WTC11 (cell line): Measurements from ENCODE around the gene ADAMTS9. TPM values are rescaled to one million over a fixed set of nuclear protein-coding genes. Genes with fewer than 3 reads are reported as not detected.

Source experiments
- ATAC-seq: fragments of 200-7000 bp; cut with Tn5 transposase; 2 replicates; pipeline ENCODE4 v1.10.0; 2021; ENCODE audit warnings: mild to moderate bottlenecking, moderate library complexity
- CTCF ChIA-PET: fragments of 300-600 bp; sonication (Branson Sonifier 250); formaldehyde crosslinking; loops from one replicate; lab custom pipeline; 2021; ENCODE audit warnings: antibody characterized with exemption; lab: Charles Lee
- POLR2A ChIA-PET: fragments of 350-600 bp; sonication (Branson Sonifier 250); formaldehyde crosslinking; loops from one replicate; lab custom pipeline; 2021; ENCODE audit warnings: antibody characterized with exemption; lab: Charles Lee
- DNase-seq: peaks from one replicate; pipeline ENCODE4 v3.0.0; 2021; ENCODE audit warnings: low spot score
- H3K27ac Mint-ChIP-seq: 2 replicates; pipeline ENCODE4 v1.8.0; 2021; ENCODE audit warnings: mixed read lengths
- H3K27me3 Mint-ChIP-seq: 2 replicates; pipeline ENCODE4 v1.8.0; 2021; ENCODE audit warnings: low read depth, mild to moderate bottlenecking, moderate library complexity, mixed read lengths
- H3K36me3 Mint-ChIP-seq: 2 replicates; pipeline ENCODE4 v1.8.0; 2021; ENCODE audit warnings: mixed read lengths
- H3K4me1 Mint-ChIP-seq: 2 replicates; pipeline ENCODE4 v1.8.0; 2022; ENCODE audit warnings: mixed read lengths
- H3K4me3 Mint-ChIP-seq: 2 replicates; pipeline ENCODE4 v1.8.0; 2021; ENCODE audit warnings: mild to moderate bottlenecking, moderate library complexity, mixed read lengths
- H3K9me3 Mint-ChIP-seq: 2 replicates; pipeline ENCODE4 v1.8.0; 2021; ENCODE audit warnings: mixed read lengths
- CBFB ChIP-seq: sonication (generic); formaldehyde crosslinking; IDR thresholded peaks from 2 replicates; pipeline ENCODE4 v1.8.1; 2022; ENCODE audit warnings: mild to moderate bottlenecking, low read depth, missing genetic modification reagents
- EMX1 ChIP-seq: fragments of 250-450 bp; sonication (Bioruptor Pico); IDR thresholded peaks from 2 replicates; pipeline ENCODE4 v1.8.0; 2021; ENCODE audit warnings: mild to moderate bottlenecking
- ESRRA ChIP-seq: sonication (generic); formaldehyde crosslinking; IDR thresholded peaks from 2 replicates; pipeline ENCODE4 v1.8.1; 2022; ENCODE audit warnings: mild to moderate bottlenecking, missing genetic modification reagents, borderline replicate concordance
- GRHL2 ChIP-seq: fragments of 250-450 bp; sonication (Bioruptor Pico); IDR thresholded peaks from 2 replicates; pipeline ENCODE4 v1.8.0; 2022; ENCODE audit warnings: mild to moderate bottlenecking, moderate library complexity; ENCODE audit not compliant: insufficient replicate concordance, severe bottlenecking
- GTF2I ChIP-seq: fragments of 250-450 bp; sonication (Bioruptor Pico); conservative IDR thresholded peaks from 2 replicates; pipeline ENCODE4 v1.4.0; 2021; ENCODE audit warnings: mild to moderate bottlenecking
- MYBL2 ChIP-seq: sonication (generic); formaldehyde crosslinking; IDR thresholded peaks from 2 replicates; pipeline ENCODE4 v1.8.1; 2023; ENCODE audit warnings: mild to moderate bottlenecking, moderate library complexity, missing genetic modification reagents
- RORB ChIP-seq: fragments of 250-450 bp; sonication (Bioruptor Pico); IDR thresholded peaks from 2 replicates; pipeline ENCODE4 v1.9.0; 2021; ENCODE audit warnings: mild to moderate bottlenecking
- SMAD3 ChIP-seq: sonication (generic); formaldehyde crosslinking; IDR thresholded peaks from 2 replicates; pipeline ENCODE4 v1.8.0; 2022; ENCODE audit warnings: missing genetic modification reagents, mild to moderate bottlenecking, borderline replicate concordance
- TEAD4 ChIP-seq: sonication (generic); formaldehyde crosslinking; IDR thresholded peaks from 2 replicates; pipeline ENCODE4 v1.8.0; 2022; ENCODE audit warnings: mild to moderate bottlenecking, missing genetic modification reagents
- TP53 ChIP-seq: sonication (generic); formaldehyde crosslinking; IDR thresholded peaks from 2 replicates; pipeline ENCODE4 v1.8.1; 2023; ENCODE audit warnings: mild to moderate bottlenecking, missing genetic modification reagents
- total RNA-seq: library from RNA; stranded (reverse); gene quantifications from 3 replicates; pipeline ENCODE4 v1.2.3, GENCODE V29; 2021
- TF ChIP-seq, protein P1 (sequence below): sonication (generic); formaldehyde crosslinking; IDR thresholded peaks from 2 replicates; pipeline ENCODE4 v1.8.1; 2022; ENCODE audit warnings: mild to moderate bottlenecking, moderate library complexity, missing genetic modification reagents
- TF ChIP-seq, protein P2 (sequence below): sonication (generic); formaldehyde crosslinking; IDR thresholded peaks from 2 replicates; pipeline ENCODE4 v1.8.1; 2022; ENCODE audit warnings: low read depth, missing genetic modification reagents, borderline replicate concordance
- TF ChIP-seq, protein P3 (sequence below): sonication (generic); formaldehyde crosslinking; IDR thresholded peaks from 2 replicates; pipeline ENCODE4 v1.8.1; 2023; ENCODE audit warnings: mild to moderate bottlenecking, missing genetic modification reagents, moderate library complexity
- TF ChIP-seq, protein P4 (sequence below): sonication (generic); formaldehyde crosslinking; IDR thresholded peaks from 2 replicates; pipeline ENCODE4 v1.8.0; 2023; ENCODE audit warnings: mild to moderate bottlenecking, missing genetic modification reagents
- TF ChIP-seq, protein P5 (sequence below): fragments of 250-450 bp; sonication (Bioruptor Pico); IDR thresholded peaks from 2 replicates; pipeline ENCODE4 v1.8.0; 2021; ENCODE audit warnings: mild to moderate bottlenecking
- TF ChIP-seq, protein P6 (sequence below): sonication (generic); formaldehyde crosslinking; IDR thresholded peaks from 2 replicates; pipeline ENCODE4 v1.8.0; 2023; ENCODE audit warnings: missing genetic modification reagents
- TF ChIP-seq, protein P7 (sequence below): sonication (generic); formaldehyde crosslinking; IDR thresholded peaks from 2 replicates; pipeline ENCODE4 v1.8.0; 2022; ENCODE audit warnings: mild to moderate bottlenecking, missing genetic modification reagents
- TF ChIP-seq, protein P8 (sequence below): fragments of 250-450 bp; sonication (Bioruptor Pico); IDR thresholded peaks from 2 replicates; pipeline ENCODE4 v1.9.0; 2021; ENCODE audit warnings: mild to moderate bottlenecking, borderline replicate concordance

Gene ADAMTS9
- total RNA-seq, 1 experiment from 2014 or later, result 3.1 TPM

DNA sequence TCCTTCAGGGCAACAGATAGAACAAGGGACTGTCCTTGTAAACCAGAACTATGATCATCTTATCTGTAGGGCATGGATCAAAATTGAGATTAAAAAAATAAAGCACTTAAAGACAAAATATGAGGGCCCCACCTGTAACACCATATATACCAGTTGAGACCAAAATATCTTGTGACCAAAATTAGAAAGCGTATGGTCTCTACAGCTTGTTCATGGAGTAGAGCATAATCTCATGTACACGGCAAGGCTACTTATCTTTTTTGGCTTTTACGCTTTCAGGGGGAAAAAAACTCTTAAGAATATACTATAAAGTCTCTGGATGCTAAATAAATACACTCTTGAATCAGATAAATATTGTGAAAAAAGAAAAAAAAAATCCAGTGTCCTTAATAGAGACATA lies 49.3 kb downstream of the ADAMTS9 start:
- ATAC-seq (no peak), DNase-seq (no peak)
- Mint-ChIP-seq H3K4me3 (no peak overlapping the region), H3K4me1 (peaks cover 36% of the 10 kb centered on the region), H3K9me3 (no peaks in the 10 kb centered on the region), H3K27ac (no peak overlapping the region), H3K27me3 (no peaks in the 10 kb centered on the region), H3K36me3 (no peaks in the 10 kb centered on the region)
- POLR2A ChIA-PET, result no interaction called here
- CTCF ChIA-PET, result interaction anchor here (1.1 kb wide), 1 partner anchor 108 kb away, joined by 3 read pairs; no protein-coding TSS in a partner anchor
- TF ChIP-seq CBFB (CRISPR knock-in tag) (no peak), TP53 (CRISPR knock-in tag) (no peak)
- TF ChIP-seq, protein P1, sequence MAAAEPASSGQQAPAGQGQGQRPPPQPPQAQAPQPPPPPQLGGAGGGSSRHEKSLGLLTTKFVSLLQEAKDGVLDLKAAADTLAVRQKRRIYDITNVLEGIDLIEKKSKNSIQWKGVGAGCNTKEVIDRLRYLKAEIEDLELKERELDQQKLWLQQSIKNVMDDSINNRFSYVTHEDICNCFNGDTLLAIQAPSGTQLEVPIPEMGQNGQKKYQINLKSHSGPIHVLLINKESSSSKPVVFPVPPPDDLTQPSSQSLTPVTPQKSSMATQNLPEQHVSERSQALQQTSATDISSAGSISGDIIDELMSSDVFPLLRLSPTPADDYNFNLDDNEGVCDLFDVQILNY (CRISPR knock-in tag), result no peak

DNA sequence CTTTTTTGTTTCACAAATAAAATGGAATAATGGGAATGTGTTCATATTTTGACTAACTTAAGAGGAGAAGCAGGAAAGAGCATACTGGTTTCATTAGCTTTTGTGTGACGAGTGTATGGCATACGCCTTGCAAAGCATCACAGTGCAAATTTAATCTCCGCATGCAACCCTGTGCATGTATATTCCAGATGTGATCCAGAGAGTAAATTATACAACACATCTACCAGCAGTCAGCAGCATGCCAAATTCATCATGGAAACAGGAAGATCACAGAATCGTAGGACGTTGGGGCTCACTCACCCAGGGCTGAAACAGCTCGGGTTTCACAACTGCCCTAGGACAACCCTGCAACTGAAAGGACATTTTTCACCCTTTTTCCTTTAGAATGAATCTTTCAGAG lies 53.4 kb downstream of the ADAMTS9 start:
- no peaks in the 10 kb centered on the region for H3K9me3 Mint-ChIP-seq
- H3K27me3 Mint-ChIP-seq, result no peaks in the 10 kb centered on the region
- CTCF ChIA-PET, result interaction anchor here (1.0 kb wide), 1 partner anchor 104 kb away, joined by 4 read pairs; no protein-coding TSS in a partner anchor
- no peak overlapping the region for H3K27ac Mint-ChIP-seq
- H3K4me3 Mint-ChIP-seq, result no peak overlapping the region
- POLR2A ChIA-PET, result no interaction called here
- no peak for DNase-seq
- no peaks in the 10 kb centered on the region for H3K36me3 Mint-ChIP-seq
- no peak for ATAC-seq
- TF ChIP-seq ESRRA (CRISPR knock-in tag), result no peak
- TF ChIP-seq GRHL2 (CRISPR knock-in tag), result no peak
- TF ChIP-seq, all 79 proteins: peak for 0
- H3K4me1 Mint-ChIP-seq, result peaks cover 18% of the 10 kb centered on the region

DNA sequence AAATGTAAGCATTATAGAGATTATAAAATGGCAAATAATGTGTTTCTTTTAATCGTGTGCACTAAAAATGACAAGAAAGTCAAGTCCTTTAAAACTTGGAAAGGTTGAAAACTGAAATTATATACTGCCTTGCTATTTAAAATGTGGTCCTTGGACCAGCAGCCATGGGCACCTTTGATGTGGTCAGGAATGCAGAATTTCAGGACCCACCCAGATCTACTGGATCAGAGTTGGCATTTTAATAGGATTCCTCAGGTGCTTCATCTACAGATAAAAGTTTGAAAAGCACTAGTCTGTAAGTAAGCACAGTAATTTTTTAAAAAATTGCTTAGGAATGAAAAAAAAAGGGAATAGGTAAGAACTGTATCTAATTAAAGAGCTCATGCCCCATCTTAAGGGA lies 55.8 kb downstream of the ADAMTS9 start:
- Mint-ChIP-seq H3K9me3 (no peaks in the 10 kb centered on the region), H3K27ac (no peak overlapping the region), H3K4me3 (no peak overlapping the region), H3K36me3 (no peaks in the 10 kb centered on the region), H3K4me1 (peaks cover 25% of the 10 kb centered on the region), H3K27me3 (no peaks in the 10 kb centered on the region)
- POLR2A ChIA-PET, result no interaction called here
- ATAC-seq (no peak), DNase-seq (no peak)
- CTCF ChIA-PET, result interaction anchor here (1.1 kb wide), 1 partner anchor 99 kb away, joined by 3 read pairs; no protein-coding TSS in a partner anchor
- TF ChIP-seq, protein P2, sequence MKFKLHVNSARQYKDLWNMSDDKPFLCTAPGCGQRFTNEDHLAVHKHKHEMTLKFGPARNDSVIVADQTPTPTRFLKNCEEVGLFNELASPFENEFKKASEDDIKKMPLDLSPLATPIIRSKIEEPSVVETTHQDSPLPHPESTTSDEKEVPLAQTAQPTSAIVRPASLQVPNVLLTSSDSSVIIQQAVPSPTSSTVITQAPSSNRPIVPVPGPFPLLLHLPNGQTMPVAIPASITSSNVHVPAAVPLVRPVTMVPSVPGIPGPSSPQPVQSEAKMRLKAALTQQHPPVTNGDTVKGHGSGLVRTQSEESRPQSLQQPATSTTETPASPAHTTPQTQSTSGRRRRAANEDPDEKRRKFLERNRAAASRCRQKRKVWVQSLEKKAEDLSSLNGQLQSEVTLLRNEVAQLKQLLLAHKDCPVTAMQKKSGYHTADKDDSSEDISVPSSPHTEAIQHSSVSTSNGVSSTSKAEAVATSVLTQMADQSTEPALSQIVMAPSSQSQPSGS (CRISPR knock-in tag), result no peak
- TF ChIP-seq, protein P3, sequence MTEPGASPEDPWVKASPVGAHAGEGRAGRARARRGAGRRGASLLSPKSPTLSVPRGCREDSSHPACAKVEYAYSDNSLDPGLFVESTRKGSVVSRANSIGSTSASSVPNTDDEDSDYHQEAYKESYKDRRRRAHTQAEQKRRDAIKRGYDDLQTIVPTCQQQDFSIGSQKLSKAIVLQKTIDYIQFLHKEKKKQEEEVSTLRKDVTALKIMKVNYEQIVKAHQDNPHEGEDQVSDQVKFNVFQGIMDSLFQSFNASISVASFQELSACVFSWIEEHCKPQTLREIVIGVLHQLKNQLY, result no peak
- TF ChIP-seq, protein P4, sequence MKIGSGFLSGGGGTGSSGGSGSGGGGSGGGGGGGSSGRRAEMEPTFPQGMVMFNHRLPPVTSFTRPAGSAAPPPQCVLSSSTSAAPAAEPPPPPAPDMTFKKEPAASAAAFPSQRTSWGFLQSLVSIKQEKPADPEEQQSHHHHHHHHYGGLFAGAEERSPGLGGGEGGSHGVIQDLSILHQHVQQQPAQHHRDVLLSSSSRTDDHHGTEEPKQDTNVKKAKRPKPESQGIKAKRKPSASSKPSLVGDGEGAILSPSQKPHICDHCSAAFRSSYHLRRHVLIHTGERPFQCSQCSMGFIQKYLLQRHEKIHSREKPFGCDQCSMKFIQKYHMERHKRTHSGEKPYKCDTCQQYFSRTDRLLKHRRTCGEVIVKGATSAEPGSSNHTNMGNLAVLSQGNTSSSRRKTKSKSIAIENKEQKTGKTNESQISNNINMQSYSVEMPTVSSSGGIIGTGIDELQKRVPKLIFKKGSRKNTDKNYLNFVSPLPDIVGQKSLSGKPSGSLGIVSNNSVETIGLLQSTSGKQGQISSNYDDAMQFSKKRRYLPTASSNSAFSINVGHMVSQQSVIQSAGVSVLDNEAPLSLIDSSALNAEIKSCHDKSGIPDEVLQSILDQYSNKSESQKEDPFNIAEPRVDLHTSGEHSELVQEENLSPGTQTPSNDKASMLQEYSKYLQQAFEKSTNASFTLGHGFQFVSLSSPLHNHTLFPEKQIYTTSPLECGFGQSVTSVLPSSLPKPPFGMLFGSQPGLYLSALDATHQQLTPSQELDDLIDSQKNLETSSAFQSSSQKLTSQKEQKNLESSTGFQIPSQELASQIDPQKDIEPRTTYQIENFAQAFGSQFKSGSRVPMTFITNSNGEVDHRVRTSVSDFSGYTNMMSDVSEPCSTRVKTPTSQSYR (CRISPR knock-in tag), result no peak
- no peak for TF ChIP-seq SMAD3 (CRISPR knock-in tag)
- no peak for TF ChIP-seq TEAD4 (CRISPR knock-in tag)
- TF ChIP-seq GTF2I (CRISPR knock-in tag), result no peak
- TF ChIP-seq, protein P5, sequence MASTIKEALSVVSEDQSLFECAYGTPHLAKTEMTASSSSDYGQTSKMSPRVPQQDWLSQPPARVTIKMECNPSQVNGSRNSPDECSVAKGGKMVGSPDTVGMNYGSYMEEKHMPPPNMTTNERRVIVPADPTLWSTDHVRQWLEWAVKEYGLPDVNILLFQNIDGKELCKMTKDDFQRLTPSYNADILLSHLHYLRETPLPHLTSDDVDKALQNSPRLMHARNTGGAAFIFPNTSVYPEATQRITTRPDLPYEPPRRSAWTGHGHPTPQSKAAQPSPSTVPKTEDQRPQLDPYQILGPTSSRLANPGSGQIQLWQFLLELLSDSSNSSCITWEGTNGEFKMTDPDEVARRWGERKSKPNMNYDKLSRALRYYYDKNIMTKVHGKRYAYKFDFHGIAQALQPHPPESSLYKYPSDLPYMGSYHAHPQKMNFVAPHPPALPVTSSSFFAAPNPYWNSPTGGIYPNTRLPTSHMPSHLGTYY (CRISPR knock-in tag), result no peak
- TF ChIP-seq, protein P6, sequence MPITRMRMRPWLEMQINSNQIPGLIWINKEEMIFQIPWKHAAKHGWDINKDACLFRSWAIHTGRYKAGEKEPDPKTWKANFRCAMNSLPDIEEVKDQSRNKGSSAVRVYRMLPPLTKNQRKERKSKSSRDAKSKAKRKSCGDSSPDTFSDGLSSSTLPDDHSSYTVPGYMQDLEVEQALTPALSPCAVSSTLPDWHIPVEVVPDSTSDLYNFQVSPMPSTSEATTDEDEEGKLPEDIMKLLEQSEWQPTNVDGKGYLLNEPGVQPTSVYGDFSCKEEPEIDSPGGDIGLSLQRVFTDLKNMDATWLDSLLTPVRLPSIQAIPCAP, result no peak
- no peak for TF ChIP-seq RORB (CRISPR knock-in tag)
- TF ChIP-seq, protein P7, sequence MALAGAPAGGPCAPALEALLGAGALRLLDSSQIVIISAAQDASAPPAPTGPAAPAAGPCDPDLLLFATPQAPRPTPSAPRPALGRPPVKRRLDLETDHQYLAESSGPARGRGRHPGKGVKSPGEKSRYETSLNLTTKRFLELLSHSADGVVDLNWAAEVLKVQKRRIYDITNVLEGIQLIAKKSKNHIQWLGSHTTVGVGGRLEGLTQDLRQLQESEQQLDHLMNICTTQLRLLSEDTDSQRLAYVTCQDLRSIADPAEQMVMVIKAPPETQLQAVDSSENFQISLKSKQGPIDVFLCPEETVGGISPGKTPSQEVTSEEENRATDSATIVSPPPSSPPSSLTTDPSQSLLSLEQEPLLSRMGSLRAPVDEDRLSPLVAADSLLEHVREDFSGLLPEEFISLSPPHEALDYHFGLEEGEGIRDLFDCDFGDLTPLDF (CRISPR knock-in tag), result no peak
- TF ChIP-seq EMX1, result no peak
- TF ChIP-seq, protein P8, sequence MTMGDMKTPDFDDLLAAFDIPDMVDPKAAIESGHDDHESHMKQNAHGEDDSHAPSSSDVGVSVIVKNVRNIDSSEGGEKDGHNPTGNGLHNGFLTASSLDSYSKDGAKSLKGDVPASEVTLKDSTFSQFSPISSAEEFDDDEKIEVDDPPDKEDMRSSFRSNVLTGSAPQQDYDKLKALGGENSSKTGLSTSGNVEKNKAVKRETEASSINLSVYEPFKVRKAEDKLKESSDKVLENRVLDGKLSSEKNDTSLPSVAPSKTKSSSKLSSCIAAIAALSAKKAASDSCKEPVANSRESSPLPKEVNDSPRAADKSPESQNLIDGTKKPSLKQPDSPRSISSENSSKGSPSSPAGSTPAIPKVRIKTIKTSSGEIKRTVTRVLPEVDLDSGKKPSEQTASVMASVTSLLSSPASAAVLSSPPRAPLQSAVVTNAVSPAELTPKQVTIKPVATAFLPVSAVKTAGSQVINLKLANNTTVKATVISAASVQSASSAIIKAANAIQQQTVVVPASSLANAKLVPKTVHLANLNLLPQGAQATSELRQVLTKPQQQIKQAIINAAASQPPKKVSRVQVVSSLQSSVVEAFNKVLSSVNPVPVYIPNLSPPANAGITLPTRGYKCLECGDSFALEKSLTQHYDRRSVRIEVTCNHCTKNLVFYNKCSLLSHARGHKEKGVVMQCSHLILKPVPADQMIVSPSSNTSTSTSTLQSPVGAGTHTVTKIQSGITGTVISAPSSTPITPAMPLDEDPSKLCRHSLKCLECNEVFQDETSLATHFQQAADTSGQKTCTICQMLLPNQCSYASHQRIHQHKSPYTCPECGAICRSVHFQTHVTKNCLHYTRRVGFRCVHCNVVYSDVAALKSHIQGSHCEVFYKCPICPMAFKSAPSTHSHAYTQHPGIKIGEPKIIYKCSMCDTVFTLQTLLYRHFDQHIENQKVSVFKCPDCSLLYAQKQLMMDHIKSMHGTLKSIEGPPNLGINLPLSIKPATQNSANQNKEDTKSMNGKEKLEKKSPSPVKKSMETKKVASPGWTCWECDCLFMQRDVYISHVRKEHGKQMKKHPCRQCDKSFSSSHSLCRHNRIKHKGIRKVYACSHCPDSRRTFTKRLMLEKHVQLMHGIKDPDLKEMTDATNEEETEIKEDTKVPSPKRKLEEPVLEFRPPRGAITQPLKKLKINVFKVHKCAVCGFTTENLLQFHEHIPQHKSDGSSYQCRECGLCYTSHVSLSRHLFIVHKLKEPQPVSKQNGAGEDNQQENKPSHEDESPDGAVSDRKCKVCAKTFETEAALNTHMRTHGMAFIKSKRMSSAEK (CRISPR knock-in tag), result no peak
- no peak for TF ChIP-seq MYBL2
